NCI-H2227 (cell line): Measurements from ENCODE around the gene DROSHA.

Experiments
- DNase-seq: peaks from one replicate; lab custom pipeline; 2025; ENCODE audit not compliant: unreplicated experiment; lab: John Stamatoyannopoulos, UW

DROSHA gene

DNA sequence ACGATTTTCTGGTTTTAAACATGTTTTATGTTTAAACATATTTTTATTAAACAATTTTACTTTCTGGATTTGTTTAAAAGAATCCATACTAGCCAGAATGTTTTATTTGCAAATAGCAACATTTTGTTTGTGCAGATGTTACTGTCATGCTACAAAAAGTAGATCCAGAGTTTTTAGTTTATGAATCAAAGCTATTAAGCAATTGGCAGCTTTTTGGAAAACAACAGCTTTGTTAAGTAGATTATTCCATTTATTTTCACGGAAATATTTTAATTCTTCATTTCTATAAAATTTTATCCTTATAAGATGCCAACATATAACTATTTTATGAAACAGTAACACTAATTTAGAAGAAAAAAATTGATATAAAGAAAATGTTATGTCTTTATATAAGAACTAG, 60.9 kb downstream of the DROSHA start:
- DNase-seq = no peak

DNA sequence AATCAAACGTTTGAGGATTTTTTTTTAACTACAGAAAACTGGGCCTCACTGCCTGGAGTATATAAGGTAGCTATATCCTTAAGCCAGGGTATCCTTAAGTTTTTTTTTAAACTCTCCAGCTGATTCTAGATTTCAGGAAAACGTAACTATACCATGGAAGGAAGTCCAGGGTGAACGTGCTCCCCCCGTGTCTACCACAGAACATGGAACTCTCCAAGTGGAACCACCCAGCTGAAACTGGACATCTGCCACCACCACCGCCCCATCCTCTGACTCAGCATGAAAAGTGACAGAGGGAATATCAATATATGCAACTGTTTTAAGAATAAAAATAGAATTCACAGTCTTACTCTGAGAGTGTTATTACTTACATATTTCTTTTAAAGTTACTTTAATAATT, 61.3 kb downstream of the DROSHA start:
- DNase-seq = no peak

DNA sequence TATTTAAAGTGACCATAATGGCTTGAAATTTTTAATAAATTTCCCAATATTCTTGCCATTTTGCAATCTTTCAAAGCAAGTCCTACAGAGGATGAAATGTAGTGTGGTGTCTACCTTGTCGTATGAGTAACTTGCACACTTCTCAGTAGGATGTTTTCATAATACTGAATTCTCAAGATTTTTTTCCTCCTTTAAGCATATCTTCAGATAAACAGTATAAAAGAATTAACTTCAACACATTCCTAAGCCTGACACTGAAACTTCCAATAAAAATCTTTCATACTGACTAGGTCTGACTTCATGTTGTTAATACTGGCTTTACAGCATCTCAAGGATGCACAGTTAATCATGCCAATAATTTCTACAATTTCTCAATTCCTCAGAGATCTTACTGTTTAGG, 62.0 kb downstream of the DROSHA start:
- DNase-seq = no peak

DNA sequence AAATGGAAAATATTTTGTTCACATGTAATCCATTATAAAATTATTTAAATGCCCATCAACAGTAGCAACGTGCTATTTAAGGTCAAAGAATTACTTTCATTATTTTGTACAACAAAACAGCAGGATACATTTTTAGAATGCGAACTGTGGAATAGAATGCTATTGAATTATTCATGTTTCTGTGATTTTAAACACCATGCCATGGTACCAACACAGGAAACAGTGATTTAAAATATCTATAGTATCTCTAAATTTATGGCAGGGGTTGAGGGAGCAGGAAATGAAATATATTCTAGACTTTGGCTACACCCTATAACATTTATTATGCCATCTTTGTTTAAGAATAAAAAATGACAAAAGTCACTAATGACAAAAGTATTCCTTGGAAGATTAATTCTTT, 62.4 kb downstream of the DROSHA start:
- no peak for DNase-seq

DNA sequence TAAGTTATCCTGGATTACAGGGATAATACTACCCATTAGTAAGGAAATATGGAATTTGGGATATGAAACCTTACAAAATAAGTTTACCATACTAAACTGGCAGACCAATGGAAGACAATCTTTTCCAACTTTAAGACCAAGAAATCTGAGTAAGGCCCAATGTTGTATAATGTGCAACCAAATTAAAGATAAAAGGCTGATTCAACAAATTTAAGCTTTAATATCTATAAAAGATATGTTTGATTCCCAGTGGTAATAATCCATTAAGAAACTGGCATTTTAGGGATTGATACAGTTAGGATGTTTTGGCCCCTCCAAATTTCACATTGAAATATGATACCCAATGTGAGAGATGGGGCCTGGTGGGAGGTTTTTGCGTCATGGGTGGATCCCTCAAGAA, 66.6 kb downstream of the DROSHA start:
- DNase-seq = no peak

DNA sequence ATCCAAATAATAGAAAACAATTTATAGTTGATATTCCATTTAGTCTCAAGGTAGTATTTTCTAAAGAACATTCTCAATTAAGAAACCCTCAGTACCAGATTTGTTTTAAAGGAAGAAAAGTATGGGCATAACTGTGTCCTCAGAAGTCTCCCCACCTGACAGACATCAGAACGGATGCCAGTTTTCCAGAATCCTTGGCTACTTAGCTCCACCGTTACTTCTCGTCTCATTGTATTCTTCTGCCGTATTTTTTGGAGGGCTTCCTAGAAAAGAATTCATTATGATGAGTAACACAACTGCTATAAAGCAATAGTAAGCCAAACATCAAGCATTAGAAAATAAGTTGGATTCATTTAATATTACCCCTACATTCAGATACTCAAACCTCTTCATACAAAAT, 67.8 kb downstream of the DROSHA start:
- no peak for DNase-seq

DNA sequence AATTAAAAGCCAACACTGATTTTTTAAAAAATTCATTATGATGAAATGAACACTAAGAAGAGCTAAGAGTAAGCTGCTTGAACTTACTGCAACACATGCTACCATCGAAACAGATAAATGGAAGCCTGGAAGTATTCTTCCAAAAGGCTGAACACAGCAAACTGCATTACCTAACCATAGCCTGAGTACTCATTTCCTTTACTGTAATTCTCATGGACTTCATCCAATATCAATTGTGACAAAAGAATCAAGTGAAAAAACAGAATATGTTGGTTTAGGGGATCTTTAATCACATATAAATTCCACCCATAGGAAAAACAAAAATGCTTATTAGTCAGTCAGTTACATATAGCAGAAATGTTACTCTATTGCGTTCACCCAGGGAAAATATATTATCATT, 68.5 kb downstream of the DROSHA start:
- no peak for DNase-seq

DNA sequence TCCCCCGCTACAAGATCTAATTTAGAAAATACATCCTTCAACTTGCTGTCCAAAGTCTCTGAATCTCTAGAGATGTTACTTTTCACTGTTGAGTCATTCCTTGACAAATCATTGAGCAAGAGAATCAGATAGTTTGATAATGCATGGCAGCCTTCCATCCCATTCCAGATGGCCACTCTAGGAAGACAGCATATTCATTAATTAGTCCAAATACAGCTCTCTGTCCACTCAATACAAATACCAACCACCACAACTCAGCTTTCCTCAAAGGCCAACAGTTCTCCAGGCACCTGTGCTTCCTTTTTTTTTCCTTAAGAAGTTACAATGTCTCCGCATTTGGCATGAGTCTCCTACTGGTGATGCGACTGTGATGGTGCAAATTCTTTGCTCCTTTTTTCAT, 72.3 kb downstream of the DROSHA start:
- no peak for DNase-seq

DNA sequence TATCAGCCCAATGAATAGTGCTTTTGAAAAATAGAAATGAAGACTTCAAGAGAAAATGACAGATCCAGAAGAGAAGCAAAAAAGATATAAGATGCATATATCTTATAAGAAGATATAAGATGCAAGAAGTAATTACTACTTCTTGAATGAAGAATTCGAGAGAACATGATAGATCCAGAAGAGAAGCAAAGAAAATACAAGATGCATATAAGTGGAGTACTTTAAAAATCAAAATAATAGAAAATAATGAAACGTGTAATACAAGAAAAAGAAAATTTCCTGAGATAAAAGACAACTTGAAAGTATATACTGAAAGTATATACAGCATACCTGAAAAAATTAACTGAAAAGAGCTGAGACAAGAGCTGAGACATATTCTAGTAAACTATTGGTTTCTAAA, 76.7 kb downstream of the DROSHA start:
- no peak for DNase-seq

DNA sequence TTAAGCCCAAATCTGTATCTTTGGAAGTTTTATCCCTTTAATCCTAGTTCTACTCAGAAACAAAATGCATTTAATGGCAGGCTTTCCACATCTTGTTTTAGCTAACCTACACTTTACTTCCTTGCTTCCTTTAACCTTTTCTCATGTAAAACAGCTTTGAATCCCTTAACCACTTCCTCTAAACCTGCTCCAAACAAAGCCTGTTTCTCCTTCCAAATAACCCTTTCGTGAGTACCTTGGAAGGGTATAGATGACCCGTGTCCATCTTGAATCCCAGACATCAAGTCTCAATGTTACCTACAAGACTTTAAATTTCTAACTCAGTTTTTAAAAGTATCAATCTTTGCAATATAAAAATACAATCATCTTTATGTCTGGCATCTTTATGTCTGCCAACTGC, 78.4 kb downstream of the DROSHA start:
- no peak for DNase-seq

DNA sequence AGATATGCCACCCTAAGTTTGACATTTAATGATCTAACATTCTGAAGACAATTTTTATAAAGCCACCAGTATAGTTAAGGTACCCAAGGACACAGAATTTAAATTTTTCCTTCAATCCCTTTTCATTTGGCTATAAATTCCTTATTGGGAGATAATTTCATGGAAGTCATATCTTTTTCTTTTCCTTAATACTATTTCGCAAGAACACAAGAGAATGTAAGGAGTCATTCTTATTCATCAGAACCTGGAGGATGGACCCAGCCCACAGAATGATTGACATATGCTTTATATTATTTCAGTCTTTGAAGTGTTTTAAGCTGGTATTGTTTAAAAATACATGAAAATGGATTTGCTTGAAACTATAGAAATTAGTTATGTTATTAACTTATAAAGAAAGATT, 79.6 kb downstream of the DROSHA start:
- no peak for DNase-seq

DNA sequence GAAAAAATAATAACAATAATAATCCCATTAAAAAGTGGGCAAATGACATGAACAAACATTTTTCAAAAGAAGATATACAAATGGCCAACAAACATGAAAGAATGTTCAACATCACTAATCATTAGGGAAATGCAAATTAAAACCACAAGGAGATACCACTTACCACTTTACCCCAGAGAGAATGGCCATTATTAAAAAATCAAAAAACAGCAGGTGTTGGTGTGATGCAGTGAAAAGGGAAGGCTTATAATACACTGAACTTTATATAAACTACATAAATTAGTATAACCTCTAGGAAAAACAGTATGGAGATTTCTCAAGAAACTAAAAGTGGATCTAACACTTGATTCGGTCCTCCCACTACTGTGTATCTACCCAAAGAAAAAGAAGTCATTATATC, 81.9 kb downstream of the DROSHA start:
- no peak for DNase-seq

DNA sequence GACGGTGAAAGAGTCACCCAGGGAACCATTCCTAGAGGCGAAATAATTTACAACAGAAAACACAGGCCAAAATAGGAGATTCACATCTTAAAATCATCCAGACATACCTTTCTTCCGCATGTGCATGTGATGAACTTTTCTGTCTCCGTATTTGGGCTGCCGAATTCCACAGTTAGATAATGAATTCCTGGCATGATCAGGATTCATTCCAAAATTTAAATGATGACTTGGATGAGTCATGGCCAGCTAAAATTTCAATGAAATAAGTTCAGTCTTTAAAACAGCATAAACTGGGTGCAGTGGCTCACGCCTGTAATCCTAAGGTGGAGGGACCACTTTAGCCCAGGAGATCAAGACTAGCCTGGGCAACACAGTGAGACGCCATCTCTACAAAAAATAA, 82.7 kb downstream of the DROSHA start:
- no peak for DNase-seq

DNA sequence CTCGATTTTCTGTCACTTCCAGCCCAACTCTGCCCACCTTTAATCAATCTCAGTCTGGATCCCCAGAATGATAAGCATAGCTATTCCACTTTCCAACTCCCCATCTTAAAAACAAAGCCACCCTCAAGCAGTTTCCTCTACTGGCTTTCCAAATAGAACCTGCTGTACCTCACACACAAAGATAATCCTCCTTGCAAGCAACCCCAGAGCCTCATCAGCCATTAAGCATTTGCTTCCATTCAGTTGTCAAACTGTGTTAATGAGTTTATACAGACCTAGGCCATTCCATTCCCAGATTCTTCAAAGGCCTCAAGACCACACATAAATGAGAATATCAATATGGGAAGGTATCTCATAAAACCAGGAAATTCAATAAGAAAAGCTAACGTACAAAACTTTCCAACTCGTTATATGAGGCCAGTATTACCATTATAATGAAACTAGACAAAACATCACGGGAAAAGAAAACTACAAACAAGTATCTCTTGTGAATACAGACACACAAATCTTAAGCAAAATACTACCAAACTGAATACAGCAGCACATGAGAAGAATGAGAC, 86.8 kb downstream of the DROSHA start:
- DNase-seq = no peak

DNA sequence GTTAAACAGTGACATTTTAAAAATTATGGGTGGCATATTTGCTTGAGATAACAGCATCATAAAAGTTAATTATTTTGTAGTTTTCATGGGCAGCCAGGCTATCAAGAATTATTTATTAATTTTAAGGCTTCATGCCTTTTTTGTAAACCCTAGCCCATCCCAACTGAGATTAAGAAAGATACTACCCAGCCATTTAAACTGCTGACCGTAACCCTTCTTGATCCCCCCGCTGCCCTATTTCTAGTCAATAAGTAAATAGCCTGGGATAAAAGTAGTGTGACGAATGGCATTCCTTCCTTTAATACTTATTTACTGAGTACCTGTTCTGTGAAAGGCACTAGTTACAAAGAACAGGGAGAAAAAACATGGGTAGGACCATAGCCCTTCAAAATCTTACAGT, 88.3 kb downstream of the DROSHA start:
- no peak for DNase-seq

DNA sequence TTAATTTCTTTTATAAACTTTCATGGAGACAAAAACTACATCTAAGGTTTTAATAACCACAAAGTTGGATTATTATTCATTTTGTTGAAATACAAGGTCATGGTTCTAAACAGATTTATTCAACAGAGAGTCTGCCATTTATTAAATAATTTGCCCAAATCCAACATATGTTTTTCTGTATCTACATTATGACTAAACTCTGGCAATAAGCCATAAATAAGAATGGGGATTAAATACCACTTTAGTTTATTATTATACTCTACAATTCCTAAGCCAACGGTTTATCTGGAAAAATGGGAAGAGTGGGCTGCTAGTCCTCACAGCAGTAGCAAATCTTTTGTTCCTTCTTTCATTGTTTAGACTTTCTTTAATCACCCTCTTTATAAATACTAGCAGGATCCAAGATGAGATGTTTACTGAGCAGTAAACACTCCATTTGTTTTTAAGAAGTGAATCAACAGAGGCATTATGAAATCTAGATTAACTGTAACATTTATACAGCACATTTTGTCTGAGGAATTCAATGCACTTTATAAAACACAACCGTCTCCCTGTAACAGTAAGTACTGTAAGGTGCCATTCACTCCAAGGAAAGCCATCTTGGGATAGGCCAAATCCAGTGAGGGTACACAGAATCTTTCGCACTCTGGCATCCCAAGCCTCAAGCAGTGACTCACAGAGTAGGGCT, 89.7 kb downstream of the DROSHA start:
- DNase-seq = no peak

DNA sequence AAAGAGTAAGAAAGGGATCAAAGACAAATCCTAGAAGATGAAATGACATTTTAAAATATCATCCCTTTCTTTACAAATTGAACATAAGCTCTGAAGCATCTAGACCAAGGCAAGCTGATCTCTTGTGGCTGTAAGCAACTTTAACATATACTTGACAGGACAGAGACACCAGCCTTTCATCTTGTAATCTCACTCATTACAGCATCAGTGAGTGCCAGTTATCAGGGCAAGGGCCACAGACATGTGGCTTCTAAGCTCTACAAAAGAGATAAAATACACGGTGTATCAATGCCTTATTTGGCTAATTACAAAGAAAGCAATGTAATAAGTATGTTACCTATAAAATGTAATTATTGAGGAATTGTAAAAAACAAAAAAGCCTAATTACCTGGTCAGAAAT, 95.0 kb downstream of the DROSHA start:
- no peak for DNase-seq

DNA sequence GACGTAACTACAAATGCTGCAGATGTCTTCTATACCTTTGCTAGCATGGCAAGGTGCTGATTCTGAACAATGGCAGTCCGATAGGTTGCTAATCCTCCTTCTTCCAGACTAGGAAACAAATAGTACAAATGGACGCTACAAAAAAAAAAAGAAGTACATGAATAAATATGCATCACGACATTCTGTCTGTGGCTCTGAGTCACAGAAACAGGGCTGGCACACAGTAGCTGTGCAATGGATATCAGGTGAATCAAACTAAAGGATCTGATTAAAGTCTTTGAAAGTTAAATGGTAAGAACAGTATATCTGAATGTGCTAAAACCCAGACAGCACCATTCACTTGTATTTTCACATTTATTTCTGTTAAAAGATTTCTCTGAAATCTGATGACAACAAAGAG, 96.2 kb downstream of the DROSHA start:
- DNase-seq = no peak

DNA sequence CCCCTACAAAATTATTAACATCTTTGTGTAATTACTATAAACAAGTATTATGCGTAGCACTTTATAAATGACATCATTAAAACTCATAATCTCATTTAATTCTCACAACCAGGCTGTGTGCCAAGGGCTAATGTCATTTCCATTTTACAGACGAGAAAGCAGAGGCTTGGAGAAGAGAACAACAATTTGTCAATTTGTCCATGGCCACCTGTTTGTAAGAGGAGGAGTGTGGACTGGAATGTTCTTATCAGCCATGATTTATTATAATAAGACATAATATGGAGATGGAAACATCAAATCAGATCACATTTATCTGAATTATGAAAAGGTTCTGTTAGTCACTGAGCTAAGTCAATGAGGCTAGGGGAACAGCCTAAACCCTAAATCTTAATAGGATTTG, 97.0 kb downstream of the DROSHA start:
- DNase-seq = no peak

DNA sequence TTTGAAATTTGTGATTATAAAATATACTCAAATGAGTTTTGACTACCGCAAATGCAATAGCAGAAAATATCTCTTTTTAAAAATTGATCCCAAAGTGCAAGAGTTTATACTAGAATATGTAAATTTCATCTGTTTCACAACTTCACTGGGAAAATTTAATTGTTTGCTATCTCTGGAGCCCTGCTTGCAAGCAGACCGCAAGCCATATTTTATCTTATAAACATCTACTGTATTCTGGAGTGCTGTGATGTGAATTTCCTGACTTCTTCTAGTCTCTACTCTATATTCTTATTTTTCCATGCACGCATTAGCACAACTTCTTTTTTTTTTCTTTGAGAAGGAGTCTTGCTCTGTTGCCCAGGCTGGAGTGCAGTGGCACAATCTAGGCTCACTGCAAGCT, 98.7 kb downstream of the DROSHA start:
- no peak for DNase-seq

DNA sequence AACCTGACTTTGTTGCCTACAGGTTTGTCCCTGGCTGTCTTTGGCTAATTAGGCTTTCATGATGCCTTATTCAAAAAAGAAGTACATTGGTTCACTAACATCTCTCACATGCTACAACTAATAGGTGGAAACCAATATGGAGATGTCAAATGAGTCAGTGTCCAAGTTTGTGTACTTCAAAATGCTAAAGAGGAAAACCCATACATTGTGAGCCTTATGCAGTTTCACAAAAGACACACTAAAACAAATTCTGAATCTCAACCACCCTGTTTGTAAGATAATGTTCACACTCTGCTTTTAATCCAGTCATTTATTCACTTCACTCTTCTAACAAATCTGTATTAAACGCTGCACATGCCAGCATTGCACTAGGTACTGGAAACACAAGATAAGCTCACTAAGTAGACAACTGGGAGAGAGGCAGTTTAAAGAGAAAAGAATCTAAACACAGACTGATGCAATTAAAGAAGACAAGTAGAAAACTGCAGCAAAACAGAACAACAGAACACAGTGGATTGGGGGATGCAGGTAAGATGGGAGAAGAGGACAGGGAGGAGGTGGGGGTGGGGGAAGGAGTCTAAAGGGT, 104.1 kb downstream of the DROSHA start:
- DNase-seq = no peak

DNA sequence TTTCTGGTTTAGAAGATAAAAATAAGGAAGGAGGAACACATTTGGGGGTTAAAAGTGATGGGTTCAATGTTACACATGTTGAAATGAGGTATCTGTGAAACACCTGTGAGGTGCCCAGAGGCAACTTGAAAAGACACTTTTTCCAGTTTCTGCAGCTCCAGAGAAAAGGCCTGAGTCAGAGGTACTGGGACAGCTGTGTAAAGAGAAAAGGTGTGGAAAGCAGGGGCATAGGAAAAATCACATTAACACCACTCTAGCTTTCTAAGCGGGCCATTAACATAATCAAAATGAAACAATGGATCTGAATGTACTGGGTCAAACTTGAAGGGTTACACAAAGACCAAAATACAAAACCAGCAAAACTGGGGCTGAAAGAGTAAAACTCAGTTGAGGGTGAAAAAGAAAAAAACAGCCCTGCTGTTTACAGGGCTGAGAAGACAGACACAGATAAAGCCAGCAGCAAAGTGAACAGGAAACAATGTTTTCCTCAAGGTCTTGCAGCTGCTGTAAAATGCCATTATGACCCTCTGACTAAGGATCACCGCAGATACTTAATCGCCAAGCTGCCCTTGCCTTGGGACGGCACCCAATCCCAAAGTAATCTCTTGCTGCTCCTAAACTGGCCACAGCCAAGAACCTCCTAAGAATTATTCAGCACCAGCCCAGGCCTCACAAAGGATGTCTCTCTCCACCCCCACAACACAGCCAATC, 104.7 kb downstream of the DROSHA start:
- DNase-seq = no peak
